Mucosa of rectum (tissue), 2 donors: ENCODE data around the gene KCNK5.

Experiments used
- H3K27ac ChIP-seq, 2 donors: one replicate each; pipeline ENCODE4 v1.7.0; 2013; ENCODE audit warnings: inconsistent platforms in 2 of 2, low read depth in 2 of 2, low read length in 2 of 2
- H3K27me3 ChIP-seq, 2 donors: one replicate each; pipeline ENCODE4 v1.7.0; 2013; ENCODE audit warnings: low read length in 2 of 2; ENCODE audit not compliant: control insufficient read depth in 2 of 2, insufficient read depth in 2 of 2
- H3K36me3 ChIP-seq, 2 donors: one replicate each; pipeline ENCODE4 v1.7.0; 2013; ENCODE audit warnings: low read length in 2 of 2; ENCODE audit not compliant: control insufficient read depth in 2 of 2, insufficient read depth in 2 of 2
- H3K4me1 ChIP-seq, 2 donors: one replicate each; pipeline ENCODE4 v1.7.0; 2013; ENCODE audit warnings: low read length in 2 of 2, mild to moderate bottlenecking in 1 of 2; ENCODE audit not compliant: control insufficient read depth in 2 of 2, insufficient read depth in 2 of 2
- H3K4me3 ChIP-seq, 2 donors: one replicate each; pipeline ENCODE4 v1.7.0; 2013; ENCODE audit warnings: low read length in 2 of 2
- H3K9ac ChIP-seq, 2 donors: one replicate each; pipeline ENCODE4 v1.7.0; 2013; ENCODE audit warnings: low read length in 2 of 2, low read depth in 1 of 2, mild to moderate bottlenecking in 1 of 2
- H3K9me3 ChIP-seq, 2 donors: one replicate each; pipeline ENCODE4 v1.7.0; 2013; ENCODE audit warnings: low read length in 2 of 2; ENCODE audit not compliant: control insufficient read depth in 2 of 2
- donor health status: healthy.
- donor health status: Normal muscosa, but diverticular disease.

The KCNK5 gene

DNA sequence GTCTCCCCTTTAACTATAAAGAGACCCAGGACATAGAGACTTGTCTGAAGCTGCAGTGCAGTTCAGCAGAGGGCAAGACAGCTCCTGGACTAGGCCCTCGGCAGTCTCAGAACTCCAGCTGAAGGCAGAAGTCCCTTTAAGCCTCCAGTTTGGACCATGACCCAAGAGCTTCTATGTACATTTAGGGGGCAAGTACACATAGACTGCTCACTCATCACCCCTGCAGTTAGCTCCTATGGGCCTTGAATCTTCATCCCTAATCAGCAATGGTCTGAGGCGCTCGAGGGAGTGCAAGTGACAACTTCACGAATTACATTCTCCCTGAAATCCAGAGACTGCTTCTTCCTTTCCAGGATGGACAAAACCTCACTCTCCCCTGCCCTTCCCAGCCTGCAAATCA, 47.4 kb downstream of the KCNK5 start:
- Histone ChIP-seq H3K4me1 (peaks cover 27 to 29% of the 10 kb centered on the region in 2 donors), H3K36me3 (peaks cover 0 to 2% of the 10 kb centered on the region in 2 donors), H3K9ac (no peak overlapping the region), H3K9me3 (no peaks in the 10 kb centered on the region), H3K27me3 (no peaks in the 10 kb centered on the region), H3K4me3 (no peak overlapping the region), H3K27ac (no peak overlapping the region)

DNA sequence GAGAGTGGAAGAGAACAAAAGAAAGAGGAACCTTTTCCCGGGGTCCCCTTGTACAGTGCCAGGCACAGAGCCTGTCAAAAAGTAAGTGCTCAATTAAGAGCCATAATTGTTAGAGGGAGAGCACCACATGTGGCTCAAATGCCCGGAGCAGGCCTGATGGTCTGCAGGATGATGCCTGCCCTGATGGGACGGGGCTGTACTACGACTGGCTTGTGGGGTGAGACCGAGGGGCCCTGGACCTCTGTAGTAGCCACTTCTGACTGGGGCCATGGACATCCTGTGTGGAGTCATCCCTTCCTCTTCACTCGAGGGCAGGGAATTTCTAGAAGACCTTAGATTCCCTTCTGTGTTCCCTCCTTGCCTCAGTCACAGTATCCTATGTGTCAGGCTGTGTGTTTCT, 47.9 kb downstream of the KCNK5 start:
- no peak overlapping the region for H3K27ac ChIP-seq
- no peak overlapping the region for H3K4me3 ChIP-seq
- H3K27me3 ChIP-seq: no peaks in the 10 kb centered on the region
- peaks cover 0 to 2% of the 10 kb centered on the region in 2 donors for H3K36me3 ChIP-seq
- peaks cover 22 to 24% of the 10 kb centered on the region in 2 donors for H3K4me1 ChIP-seq
- H3K9me3 ChIP-seq: no peaks in the 10 kb centered on the region
- H3K9ac ChIP-seq: no peak overlapping the region

DNA sequence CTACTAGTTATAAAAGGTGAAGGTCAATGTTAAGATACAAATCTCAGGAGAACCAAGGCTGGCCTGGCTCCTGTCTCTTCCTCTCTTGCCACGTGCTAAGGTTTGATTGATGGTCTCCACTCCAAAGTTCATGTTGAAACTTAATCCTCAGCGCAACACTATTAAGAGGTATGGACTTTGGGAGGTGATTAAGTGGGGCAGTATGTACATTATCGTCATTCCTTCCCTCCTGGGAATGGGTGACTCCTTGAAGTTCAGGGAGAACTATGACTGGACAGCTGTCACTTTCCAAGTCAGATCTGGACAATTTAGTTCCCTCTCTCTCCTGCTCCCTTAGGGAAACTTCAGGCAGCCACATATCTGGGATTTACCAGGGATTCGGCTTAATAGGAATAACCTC, 50.5 kb downstream of the KCNK5 start:
- no peak overlapping the region for H3K9ac ChIP-seq
- no peak overlapping the region for H3K4me3 ChIP-seq
- no peak overlapping the region for H3K27ac ChIP-seq
- H3K27me3 ChIP-seq: no peaks in the 10 kb centered on the region
- no peaks in the 10 kb centered on the region for H3K9me3 ChIP-seq
- H3K36me3 ChIP-seq: peaks cover 0 to 2% of the 10 kb centered on the region in 2 donors
- H3K4me1 ChIP-seq: peaks cover under 1 to 3% of the 10 kb centered on the region in 2 donors

DNA sequence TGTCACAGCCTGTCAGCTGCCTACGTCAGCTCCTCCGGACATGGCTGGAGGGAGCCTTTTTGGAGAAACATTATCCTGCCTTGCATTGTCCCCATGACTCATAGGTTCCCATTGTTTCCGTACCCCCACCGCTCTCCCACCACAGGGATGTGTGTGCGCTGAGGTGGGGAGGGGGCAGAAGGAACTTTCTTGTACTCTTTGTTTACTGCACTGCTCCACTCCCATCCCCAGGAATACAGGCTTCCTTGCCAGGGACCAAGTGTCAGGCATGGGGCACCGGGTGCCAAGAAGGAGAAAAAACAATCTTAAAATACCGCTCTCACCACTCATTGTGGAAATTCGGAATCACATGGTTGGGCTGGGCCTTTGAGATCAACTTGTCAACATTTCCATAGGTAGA, 51.0 kb downstream of the KCNK5 start:
- Histone ChIP-seq H3K9ac (no peak overlapping the region), H3K4me3 (no peak overlapping the region), H3K27me3 (no peaks in the 10 kb centered on the region), H3K9me3 (no peaks in the 10 kb centered on the region), H3K27ac (no peak overlapping the region), H3K36me3 (peaks cover 0 to under 1% of the 10 kb centered on the region in 2 donors), H3K4me1 (no peaks in the 10 kb centered on the region)

DNA sequence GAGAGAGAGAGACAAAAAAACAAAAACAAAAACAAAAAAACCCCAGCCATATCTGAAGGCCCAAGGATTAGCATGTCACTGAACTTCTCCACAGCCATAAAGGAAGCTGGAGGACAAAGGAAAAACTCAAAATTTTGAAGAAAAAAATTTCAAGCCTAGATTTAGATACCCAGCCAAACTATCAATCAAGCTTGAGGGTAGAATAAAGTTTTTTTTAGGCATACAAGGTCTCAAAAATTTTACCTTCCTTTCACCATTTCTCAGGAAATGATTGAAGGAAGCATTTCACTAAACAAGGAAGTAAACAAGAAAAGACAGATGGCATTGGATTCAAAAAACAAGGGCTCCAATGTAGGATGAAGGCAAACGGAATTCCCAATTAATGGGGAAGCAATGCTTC, 52.1 kb downstream of the KCNK5 start:
- Histone ChIP-seq H3K9me3 (no peaks in the 10 kb centered on the region), H3K36me3 (no peaks in the 10 kb centered on the region), H3K27me3 (no peaks in the 10 kb centered on the region), H3K4me1 (no peaks in the 10 kb centered on the region), H3K9ac (no peak overlapping the region), H3K4me3 (no peak overlapping the region), H3K27ac (no peak overlapping the region)

DNA sequence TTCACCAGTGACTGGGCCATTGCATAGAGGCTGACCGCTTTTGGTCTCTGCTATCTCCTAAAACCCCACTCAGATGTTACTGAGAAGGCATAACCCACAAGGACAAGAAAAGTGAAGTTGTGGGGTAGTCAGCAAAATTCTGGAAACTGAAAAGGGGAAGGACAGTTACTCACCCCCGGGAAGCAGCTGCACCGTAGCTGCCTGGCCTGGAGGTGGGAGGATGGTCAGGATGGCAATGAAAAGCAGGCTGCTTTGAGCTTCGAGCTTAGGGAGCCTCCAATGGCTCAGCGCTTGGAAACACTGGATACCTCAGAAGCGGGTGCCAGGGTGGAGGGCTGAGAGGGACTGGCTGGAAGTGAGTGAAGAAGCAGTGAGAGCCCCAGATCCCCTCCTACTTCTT, 56.0 kb downstream of the KCNK5 start:
- Histone ChIP-seq H3K36me3 (no peaks in the 10 kb centered on the region), H3K27me3 (no peaks in the 10 kb centered on the region), H3K9ac (no peak overlapping the region), H3K9me3 (peaks cover 0 to 3% of the 10 kb centered on the region in 2 donors), H3K4me1 (peaks cover 13 to 19% of the 10 kb centered on the region in 2 donors), H3K27ac (no peak overlapping the region), H3K4me3 (no peak overlapping the region)

DNA sequence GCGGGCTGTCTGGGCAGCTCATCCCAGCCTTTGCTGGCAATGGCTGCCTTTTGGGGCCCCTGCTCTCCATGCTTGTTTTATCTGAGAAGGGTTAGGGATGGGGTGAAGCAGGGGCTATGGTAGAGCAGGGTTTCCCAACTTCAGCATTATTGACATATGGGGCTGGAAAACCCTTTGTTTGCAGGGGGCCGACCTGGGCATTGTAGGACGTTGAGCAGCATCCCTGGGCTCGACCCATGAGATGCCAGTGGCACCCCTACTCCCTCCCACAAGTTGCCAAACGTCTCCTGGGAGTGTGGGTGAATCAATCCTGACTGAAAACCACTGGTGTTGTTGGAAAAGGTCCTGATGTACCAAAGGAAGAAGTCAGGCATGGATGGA, 56.9 kb downstream of the KCNK5 start:
- Histone ChIP-seq H3K4me1 (peaks cover 15 to 19% of the 10 kb centered on the region in 2 donors), H3K9me3 (peaks cover 0 to 3% of the 10 kb centered on the region in 2 donors), H3K4me3 (no peak overlapping the region), H3K36me3 (no peaks in the 10 kb centered on the region), H3K9ac (no peak overlapping the region), H3K27me3 (no peaks in the 10 kb centered on the region), H3K27ac (no peak overlapping the region)

DNA sequence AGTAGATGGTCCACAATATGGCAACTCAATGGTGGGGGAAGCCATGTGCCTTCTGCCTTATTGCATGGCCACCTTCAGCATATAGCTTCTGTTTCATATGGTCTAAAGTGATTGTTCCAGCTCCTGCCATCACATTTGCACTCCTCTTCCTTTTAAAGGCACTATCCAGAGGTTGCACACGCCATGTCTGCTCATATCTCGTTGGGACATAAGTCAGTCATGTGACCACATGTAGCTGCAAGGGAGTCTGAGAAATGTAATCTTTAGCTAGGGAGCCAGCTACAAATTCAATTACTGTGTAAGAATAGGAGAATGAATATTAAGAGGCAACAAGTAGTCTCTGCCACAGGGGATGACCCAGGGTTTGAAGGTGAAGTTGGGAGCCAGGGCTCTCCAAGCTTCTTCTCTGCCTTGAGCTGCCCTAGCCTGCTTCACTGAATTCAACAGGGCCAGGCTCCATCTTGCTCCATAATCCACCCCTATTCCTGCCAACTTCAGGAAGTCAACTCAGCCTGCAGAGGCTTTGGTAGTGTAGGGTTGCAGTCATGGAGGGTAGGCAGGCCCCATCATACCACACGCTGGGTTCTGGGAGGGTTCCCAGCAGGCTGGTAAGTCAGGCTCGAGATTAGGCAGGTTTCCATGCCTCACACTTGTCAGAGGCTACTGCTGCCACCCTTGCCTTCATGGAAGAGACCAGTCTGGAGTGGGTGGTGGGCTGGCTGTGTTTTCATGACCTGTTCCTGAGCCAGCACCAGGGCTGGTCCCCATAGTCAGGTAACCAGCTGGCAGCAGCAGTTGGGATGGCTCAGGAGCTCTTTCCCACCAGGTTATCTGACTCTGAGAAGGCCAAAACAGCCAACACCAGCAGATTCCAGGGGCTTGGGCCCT, 57.5 kb downstream of the KCNK5 start:
- H3K9me3 ChIP-seq: peaks cover 0 to 3% of the 10 kb centered on the region in 2 donors
- H3K4me1 ChIP-seq: peaks cover 18 to 21% of the 10 kb centered on the region in 2 donors
- H3K36me3 ChIP-seq: no peaks in the 10 kb centered on the region
- H3K4me3 ChIP-seq: no peak overlapping the region
- H3K27me3 ChIP-seq: no peaks in the 10 kb centered on the region
- H3K9ac ChIP-seq: no peak overlapping the region
- H3K27ac ChIP-seq: no peak overlapping the region

DNA sequence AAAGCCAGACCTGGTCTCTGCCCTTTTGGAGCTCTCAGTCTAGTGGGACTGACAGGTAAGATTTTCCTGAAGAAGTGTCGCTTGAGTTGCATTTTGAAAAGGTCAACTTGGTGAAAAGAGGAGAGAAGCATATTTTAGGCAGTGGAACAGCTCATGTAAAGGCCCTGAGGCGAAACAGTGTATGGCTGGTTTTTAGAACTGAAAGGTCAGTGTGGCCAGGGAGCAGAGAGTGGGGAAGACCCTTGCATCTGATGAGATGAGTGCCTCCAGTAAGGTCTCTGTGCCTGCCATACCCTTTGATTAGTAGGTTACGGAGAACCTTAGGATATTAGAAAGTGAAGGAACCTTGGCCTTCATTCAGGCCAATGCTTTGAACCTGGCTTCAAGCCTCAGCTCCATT, 58.4 kb downstream of the KCNK5 start:
- Histone ChIP-seq H3K4me1 (peaks cover 21 to 24% of the 10 kb centered on the region in 2 donors), H3K36me3 (no peaks in the 10 kb centered on the region), H3K4me3 (no peak overlapping the region), H3K9ac (no peak overlapping the region), H3K27ac (no peak overlapping the region), H3K9me3 (peaks cover 0 to 3% of the 10 kb centered on the region in 2 donors), H3K27me3 (no peaks in the 10 kb centered on the region)

DNA sequence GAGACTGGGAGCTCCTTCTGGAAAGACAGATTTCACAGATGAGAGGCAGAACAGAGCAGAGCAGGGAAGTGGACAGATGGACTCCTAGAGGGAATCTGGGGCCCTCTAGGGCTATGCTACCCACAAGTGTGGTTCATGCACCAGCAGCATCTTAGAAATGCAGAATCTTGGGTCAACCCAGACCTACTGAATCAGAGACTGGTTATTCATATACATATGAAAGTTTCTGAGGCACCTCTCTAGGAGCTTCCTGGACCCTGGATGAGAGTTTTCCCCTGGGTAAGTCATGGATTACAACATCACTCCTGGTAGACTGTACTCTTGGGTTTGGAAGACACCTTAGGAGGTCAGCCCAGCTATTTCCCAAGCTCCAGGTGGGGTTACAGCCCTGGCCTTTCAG, 58.9 kb downstream of the KCNK5 start:
- Histone ChIP-seq H3K9ac (no peak overlapping the region), H3K27me3 (no peaks in the 10 kb centered on the region), H3K4me3 (peak overlapping the region in 1 of 2 donors; percentile 31), H3K27ac (peak overlapping the region; percentile 74 to 83), H3K9me3 (peaks cover 0 to 3% of the 10 kb centered on the region in 2 donors), H3K36me3 (no peaks in the 10 kb centered on the region), H3K4me1 (peaks cover 21 to 24% of the 10 kb centered on the region in 2 donors)
